Suprapubic skin (tissue), 4 donors: ENCODE measurements around the gene SLC9C2.

Experiments
- CTCF ChIP-seq, 2 donors: fragments of 200-600 bp in 1 of 2; fragments of 450-650 bp in 1 of 2; sonication (generic) in 1 of 2; IDR thresholded peaks; one replicate each; pipeline ENCODE4 v1.5.1; 2016 to 2019; ENCODE audit warnings: antibody characterized with exemption in 2 of 2, mild to moderate bottlenecking in 1 of 2, moderate library complexity in 1 of 2
- POLR2A ChIP-seq, 2 donors: fragments of 450-650 bp; IDR thresholded peaks; one replicate each; pipeline ENCODE4 v1.6.1; 2017; ENCODE audit warnings: antibody characterized with exemption in 2 of 2, mild to moderate bottlenecking in 2 of 2, moderate library complexity in 2 of 2
- POLR2AphosphoS5 ChIP-seq, 3 donors: sonication (generic); formaldehyde crosslinking; IDR thresholded peaks; one replicate each; pipeline ENCODE4 v1.6.1; 2017; ENCODE audit warnings: antibody characterized with exemption in 3 of 3

GRCh38 chr1:173601588-173601987 lies 1.3 kb downstream of the SLC9C2 start:
- TF ChIP-seq CTCF (IDR thresholded peaks at IDR 0.05) (no peak), POLR2A (IDR thresholded peaks at IDR 0.05) (no peak), POLR2AphosphoS5 (IDR thresholded peaks at IDR 0.05) (no peak)
